ENCODE results near the gene C19orf85.
A peak's percentile ranks its signal among the peaks of the same experiment; 100 is the strongest.

C19orf85 gene

DNA sequence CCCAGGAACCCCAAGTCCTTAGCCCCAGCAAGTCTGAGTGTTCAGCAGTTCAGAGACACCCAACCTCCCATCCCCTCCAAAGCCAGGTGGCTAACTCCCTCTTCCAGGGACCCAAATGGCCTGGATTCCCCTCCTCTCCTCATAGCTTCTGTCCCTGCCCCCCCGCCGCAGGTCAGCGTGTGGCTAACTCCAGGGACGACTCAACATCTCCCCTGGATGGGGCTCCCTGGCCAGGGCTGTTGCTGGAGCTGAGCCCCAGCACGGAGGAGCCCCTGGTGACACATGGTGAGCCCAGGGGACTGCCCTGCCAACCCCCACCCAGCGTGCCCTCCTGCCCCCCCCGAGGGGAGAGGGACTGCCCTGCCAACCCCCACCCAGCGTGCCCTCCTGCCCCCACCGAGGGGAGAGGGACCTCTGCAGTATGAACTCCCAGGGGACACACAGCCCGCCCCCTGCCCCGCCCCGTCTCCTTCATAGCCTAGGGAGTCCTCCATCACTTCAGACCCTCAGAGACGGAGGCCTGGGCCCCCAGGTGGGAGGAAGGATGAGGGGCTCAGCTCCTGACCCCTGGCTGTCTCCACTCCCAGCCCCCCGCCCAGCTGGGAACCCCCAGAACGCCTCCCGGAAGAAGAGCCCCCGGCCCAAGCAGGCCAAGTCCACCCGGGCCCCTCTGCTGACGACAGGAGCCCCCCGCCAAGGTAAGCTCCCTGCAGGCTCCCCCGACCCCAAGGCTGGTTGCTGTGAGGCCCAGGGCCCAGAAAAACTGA is 25.3 kb upstream of the C19orf85 start:
- no peak for DNase-seq (ENCODE audit: low spot score)

DNA sequence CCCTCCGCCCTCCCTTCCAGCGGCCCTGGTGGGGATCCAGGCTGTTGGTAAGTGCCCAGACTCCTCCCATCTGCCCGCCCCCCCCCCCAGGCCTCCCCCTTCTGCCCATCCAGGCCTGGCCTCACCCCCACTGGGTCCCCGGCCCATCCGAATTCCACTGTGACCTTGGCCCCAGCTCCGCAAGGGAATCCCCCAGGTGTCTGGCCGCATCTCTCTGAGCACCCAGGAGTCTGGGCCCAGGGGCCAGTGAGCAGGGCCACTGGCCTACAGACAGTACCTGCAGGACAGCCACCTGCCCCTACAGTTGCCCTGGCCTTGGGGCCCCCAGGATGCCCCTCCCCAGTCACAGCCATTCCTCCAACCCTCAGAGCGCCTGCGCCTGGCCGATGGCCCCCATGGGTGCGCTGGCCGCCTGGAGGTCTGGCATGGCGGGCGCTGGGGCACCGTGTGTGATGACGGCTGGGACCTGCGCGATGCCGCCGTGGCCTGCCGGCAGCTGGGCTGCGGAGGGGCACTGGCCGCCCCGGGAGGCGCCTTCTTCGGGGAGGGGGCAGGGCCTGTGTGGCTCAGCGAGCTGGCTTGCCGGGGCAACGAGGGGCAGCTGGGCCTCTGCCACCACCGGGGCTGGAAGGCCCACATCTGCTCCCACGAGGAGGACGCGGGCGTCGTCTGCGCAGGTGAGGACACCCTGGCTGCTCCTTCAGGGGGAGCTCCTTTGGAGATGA is 24.6 kb upstream of the C19orf85 start:
- no peak for DNase-seq (ENCODE audit: low spot score)

DNA sequence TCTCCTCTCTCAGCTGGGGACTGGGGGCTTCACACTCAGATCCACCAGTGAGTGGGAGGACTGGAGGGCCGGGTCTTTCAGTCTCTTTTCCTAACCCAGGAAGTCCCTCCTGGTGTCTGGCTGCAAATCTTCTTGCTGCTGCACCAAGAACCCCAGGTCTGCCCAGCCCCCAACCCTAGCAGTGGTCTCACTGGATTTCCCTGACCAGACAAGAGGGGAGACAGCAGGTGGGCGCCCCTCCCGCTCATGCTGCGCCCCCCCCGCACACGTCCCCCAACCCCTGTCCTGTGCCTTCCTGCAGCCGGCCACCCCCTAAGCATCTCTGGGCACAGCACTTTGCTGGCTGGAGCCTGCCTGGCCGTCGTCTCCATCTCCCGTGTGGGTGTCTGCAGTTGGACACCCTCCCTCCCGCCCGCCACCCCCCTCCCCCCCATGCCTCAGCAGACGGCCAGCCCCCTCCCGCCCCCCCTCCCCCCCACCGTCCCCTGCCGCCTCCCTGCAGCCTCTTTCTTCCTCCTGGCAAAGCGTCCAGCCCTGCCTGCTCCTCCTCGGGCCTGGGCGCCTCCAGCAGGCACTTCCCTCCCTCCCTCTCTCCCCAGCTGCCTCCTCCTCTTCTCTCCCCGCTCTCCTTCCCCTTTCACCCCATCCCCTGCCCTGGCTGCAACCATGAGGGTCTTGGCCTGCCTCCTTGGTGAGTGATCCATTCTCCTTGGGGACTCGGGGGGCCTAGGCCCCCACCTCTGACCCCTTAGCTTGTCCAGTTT is 23.6 kb upstream of the C19orf85 start, which contains the start of gene SSC5D:
SSC5D (plus strand) TSS at position 513 of the 764 bp plus-strand sequence; CDS start at position 667, 154 bp downstream.
- DNase-seq (ENCODE audit: low spot score): no peak

DNA sequence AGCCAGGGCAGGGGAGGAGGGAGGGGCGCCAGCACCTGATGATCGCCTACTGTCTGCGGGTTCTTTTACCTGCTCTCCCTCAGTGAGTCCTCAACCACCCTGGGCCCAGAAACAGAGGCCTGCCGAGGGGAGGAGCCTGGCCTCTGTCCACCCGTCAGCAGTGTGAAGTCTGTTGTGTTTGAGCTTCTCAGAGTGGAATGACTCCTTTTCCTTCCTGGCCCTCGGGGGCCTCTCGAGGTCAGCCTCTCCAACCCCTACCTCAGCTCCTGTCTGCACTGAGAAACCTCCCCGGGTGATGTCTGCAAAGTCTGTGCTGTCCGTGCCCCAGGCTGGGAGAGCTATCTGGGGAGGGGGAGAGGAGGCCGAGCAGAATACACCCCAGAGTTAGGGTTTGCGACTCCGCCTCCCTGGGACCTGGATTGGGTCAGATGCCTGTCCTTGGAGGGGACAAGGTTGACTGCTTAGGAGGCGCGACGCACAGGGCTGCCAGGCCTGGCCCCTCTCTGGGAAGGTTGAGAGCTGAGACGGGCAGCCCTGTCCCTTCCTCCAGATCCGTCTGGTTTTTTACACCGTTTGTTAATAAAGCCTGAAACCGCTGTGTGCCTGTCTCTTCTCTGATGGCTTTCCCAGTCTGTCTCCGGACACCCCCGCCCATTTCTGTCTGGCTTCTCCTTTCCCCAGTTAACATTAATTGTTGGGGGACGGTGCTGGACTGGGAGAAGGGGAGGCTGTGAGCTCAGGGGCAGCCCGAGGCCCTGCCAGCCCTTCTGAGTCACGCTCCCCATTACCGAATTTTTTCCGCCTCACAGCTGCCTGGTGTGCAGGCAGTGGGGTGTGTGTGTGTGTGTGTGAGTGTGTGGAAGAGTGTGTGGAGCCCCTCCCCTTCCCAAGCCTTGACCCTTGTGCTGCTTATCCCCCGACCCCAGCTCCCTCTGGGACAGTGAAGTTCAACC is 22.7 kb upstream of the C19orf85 start:
- no peak for DNase-seq (ENCODE audit: low spot score)

DNA sequence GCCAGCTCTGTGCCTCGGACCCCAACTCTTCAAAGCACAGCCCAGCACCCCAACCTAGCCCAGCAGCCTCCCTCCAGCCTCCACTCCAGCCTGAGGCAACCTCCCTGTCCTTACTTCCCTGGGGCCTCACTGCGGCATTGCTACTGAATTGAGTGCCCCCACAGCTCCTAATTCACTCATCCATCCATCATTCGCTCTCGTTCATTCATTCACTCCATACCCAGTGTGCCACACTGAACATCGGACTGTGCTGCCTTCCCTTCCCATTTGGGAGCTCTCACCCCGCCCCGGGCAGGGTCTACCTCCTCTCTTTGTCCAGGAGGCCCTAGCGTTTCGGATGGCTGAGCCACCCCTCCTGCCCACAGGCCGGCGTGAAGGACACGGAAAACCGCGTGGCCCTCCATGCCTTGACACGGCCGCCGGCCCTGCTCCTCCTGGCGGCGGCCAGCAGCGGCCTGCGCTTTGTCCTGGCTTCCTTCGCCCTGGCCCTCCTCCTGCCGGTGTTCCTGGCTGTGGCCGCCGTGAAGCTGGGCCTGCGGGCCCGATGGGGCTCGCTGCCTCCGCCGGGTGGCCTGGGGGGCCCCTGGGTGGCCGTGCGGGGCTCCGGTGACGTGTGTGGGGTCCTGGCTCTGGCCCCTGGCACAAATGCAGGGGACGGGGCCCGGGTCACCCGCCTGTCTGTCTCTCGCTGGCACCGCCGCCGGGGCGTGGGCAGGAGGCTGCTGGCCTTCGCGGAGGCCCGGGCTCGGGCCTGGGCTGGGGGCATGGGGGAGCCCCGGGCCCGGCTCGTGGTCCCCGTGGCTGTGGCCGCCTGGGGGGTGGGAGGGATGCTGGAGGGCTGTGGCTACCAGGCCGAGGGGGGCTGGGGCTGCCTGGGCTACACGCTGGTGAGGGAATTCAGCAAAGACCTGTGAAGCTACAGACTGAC is 21.8 kb upstream of the C19orf85 start:
- no peak for DNase-seq (ENCODE audit: low spot score)

DNA sequence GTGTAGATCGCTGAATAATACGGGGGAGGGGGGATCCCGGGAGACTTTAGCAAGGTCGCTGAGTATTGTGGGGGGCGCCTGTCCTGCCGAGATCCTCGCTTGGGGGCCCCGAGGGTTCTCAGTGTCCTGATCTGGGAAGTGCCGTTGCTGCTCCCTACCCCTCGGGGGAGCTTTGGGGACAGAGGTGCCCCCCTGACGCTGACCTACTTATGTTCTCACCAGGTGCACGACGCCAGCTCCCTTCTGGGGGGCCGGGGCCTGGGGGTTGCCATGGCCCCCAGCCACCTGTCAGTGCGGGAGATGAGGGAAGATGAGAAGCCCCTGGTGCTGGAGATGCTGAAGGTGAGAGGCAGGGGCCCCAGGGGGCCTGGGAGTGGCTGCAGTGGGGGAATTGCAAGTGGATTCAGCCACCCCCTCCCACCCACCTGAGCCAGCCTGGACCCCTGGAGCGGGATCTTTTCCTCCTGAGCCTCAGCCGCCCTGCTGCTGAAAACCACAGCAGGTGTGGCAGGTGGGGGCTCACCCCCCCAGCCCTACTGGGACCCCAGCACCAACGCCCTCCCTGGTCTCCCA is 21.0 kb upstream of the C19orf85 start:
- DNase-seq (ENCODE audit: low spot score): peak; percentile 38

DNA sequence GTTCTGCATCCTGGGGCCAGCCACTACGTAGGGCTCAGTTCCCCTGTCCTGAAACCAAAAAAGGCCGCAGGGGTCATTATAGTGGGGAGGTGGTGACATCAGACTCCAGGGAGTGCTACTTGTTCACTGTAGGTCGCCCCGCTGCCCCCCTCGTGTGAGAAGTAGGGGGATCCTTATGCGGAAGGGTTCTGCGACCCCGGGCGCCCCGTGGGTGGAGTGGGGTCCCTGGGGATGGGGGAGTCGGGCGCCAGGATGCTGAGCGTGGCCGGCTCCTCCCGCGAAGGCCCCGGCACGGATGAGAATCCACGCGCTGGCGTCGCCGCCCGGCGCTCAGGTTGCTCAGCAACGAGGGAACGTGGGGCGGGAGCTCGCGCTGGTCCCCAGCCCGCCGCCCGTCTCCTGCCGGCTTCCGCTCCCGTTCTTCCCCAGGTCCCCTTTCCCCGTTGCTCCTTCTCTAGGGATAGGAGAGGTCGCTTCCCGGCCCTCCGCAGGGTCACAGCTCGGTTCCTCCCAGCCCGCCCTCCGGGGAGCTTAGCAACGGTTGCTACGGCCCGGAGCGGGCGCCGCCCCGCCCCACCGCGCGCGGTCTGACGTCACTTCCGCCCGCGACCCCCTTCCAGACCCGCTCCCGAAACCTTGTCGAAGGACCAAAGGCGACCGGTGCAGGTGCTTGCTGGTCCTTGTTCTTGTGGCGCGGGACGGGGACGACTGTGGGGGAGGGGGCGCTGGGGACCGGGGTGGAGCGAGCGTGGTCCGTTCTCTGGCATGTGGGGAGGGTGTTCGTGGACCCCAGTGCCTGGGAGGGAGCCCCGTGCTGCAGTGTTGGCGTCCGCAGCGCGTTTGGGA is 20.3 kb upstream of the C19orf85 start, which contains the start of gene NAT14:
NAT14 (plus strand) TSS at position 596 of the 846 bp plus-strand sequence. CDS start 521 bp downstream, outside the sequence.
- DNase-seq (ENCODE audit: low spot score): peak; percentile 83

DNA sequence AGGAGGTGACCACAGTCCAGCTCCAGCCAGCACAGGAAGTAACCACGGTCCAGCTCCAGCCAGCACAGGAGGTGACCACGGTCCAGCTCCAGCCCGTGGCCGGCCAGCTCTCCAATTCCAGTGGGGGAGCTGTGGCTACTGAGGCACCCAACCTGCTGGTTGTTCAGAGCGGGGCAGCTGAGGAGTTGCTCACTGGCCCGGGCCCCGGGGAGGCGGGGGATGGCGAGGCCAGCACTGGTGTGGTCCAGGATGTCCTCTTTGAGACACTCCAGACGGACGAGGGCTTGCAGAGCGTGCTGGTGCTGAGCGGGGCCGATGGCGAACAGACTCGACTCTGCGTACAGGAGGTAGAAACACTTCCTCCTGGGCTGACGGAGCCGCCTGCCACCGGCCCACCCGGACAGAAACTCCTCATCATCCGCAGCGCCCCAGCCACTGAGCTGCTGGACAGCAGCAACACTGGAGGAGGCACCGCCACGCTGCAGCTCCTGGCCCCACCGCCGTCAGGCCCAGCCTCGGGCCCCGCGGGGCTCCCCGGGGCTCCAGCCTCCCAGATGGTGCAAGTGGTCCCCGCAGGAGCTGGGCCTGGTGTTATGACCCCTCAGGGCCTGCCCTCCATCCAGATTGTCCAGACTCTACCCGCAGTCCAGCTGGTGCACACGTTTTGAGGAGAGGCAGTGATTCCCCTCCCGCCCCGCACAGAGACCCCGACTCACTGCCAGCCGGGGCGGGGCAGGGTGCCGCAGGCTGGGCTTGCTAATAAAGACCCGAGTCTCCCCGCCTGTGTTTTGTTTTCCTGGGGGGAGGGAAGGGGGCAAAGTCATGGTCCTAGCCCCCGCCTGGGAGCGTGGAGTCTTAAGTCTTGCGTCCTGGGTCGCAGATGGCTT is 19.4 kb upstream of the C19orf85 start:
- no peak for DNase-seq (ENCODE audit: low spot score)

DNA sequence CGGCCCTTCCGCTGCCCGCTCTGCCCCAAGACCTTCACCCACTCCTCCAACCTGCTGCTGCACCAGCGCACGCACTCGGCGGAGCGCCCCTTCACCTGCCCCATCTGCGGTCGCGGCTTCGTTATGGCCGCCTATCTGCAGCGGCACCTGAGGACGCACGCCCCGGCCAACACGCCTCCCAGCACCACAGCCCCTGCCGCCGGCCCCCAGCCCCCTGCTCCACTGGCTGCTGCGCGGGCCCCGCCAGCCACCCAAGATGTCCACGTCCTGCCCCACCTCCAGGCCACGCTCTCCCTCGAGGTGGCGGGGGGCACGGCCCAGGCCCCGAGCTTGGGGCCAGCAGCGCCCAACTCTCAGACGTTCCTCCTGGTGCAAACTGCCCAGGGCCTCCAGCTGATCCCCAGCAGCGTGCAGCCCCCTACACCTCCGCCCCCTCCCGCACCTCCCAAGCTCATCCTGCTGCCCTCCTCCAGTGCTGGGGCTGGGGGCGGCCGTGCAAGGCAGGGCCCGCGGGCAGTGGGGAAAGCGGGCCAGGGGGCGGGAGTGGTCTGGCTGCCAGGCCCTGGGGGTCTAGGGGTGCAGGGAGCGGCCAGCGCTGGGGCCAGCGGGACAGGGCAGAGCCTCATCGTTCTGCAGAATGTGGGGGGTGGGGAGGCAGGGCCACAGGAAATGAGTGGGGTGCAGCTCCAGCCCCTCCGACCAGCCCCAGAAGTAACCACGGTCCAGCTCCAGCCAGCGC is 18.6 kb upstream of the C19orf85 start:
- no peak for DNase-seq (ENCODE audit: low spot score)

DNA sequence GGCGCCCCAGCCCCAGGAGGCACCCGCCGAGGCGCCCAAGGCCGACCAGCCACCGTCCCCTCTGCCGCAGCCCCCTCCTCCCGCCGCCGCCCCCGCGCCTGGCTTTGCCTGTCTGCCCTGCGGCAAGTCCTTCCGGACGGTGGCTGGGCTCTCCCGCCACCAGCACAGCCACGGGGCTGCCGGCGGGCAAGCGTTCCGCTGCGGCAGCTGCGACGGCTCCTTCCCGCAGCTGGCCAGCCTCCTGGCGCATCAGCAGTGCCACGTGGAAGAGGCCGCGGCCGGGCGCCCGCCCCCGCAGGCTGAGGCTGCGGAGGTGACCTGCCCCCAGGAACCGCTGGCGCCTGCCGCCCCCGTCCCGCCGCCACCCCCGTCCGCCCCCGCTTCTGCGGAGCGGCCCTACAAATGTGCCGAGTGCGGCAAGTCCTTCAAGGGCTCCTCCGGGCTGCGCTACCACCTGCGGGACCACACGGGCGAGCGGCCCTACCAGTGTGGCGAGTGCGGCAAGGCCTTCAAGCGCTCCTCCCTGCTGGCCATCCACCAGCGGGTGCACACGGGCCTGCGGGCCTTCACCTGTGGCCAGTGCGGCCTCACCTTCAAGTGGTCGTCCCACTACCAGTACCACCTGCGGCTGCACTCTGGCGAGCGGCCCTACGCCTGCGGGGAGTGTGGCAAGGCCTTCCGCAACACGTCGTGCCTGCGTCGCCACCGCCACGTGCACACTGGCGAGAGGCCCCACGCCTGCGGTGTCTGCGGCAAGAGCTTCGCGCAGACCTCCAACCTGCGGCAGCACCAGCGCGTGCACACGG is 17.8 kb upstream of the C19orf85 start:
- DNase-seq (ENCODE audit: low spot score): no peak

DNA sequence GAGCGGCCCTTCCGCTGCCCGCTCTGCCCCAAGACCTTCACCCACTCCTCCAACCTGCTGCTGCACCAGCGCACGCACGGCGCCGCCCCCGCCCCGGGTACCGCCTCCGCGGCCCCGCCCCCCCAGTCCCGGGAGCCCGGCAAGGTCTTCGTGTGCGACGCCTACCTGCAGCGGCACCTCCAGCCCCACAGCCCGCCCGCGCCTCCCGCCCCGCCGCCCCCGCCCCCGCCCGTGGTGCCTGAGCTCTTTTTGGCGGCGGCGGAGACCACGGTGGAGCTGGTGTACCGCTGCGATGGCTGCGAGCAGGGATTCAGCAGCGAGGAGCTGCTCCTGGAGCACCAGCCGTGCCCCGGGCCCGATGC is 17.2 kb upstream of the C19orf85 start:
- DNase-seq (ENCODE audit: low spot score): no peak

DNA sequence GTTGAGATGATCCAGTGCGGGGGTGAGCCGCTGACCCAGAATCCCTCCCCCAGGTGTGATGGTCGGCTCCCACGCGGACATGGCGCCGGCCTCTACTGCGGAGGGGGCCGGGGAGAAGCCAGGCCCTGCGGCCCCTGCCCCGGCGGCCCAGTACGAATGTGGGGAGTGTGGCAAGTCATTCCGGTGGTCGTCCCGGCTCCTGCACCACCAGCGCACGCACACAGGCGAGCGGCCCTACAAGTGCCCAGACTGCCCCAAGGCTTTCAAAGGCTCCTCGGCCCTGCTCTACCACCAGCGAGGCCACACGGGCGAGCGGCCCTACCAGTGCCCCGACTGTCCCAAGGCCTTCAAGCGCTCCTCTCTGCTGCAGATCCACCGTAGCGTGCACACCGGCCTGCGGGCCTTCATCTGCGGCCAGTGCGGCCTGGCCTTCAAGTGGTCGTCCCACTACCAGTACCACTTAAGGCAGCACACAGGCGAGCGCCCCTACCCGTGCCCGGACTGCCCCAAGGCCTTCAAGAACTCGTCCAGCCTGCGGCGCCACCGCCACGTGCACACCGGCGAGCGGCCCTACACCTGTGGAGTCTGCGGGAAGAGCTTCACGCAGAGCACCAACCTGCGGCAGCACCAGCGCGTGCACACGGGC is 16.7 kb upstream of the C19orf85 start:
- no peak for DNase-seq (ENCODE audit: low spot score)

DNA sequence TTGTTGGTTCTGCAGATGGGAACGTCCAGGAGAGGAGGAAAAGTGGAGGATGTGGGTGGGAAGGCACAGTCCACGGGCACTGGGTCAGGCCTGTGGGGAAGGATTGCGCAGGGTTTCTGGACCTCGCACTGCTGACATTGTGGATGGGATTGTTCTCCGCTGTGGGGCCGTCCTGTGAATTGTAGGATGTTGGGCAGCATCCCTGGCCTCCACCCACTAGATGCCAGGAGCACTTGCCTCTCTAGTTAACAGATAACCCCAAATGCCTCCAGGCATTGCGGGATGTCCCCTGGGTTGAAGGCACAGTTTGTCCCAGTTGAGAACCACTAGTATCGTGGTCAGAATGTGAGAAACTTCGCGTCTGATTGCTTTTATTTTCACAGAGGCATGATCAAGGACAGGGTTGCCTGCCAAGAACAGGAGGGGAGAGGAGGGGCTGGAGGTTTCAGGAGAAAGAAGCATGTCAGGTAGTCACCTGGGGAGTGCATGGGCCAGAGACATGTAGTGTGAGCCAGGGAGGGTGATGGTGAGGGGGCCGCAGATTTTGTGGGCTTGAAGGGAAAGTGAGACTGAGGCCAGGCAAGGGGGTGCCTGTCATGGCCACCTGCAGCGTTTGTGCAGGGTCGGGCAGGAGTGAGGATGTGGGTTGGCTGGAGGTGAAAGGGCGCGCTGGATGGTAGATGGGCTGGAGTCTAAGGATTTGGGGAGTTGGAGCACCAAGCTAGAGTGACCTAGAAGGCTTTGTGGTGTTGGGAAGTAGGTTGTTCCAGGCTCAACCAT is 15.1 kb upstream of the C19orf85 start:
- DNase-seq (ENCODE audit: low spot score): no peak

DNA sequence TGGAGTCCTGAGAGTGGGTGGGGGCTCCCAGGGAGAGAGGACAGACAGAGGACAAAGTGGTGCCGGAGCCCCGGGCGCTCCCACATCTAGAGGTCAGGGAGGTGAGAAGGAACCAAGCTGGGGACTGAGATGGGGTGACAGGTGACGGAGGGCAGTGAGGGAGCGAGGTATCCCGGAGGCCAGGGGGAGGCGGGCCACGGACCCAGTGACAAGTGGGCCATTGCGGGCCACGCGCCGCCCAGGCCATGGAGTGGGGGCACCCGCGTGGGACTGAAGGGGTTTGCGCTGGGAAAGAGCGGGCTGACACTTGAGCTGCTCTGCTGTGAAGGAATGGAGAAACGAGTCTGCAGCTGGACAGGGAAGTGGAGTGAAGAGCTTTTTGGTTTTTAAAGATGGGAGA is 14.5 kb upstream of the C19orf85 start:
- no peak for DNase-seq (ENCODE audit: low spot score)

DNA sequence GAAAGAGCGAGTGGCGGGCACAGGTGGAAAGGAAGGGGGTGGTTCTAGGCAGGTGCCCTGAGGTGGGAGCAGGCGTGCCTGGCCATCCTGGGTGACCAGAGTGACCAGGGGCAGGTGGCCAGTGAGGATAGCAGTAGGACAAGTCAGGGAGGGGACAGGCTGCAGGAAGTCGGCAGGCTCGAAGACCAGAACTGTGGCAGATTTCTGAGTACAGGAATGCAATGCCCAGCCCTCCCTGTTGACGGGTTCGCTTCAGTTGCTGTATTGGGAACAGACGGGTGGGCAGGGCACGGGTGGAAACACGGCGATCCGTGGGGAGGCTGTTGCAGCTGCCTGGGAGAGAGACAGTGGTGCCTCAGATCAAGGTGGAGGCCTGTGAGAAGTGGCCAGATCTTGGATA is 13.8 kb upstream of the C19orf85 start:
- no peak for DNase-seq (ENCODE audit: low spot score)

Measured in germinal center (tissue), 1 donor.